GM23338 (cell line): ENCODE measurements around the gene FILIP1. TPM values are rescaled to one million over a fixed set of nuclear protein-coding genes. Genes with fewer than 3 reads are reported as not detected.

Experiments
- ATAC-seq: fragments of 200-7000 bp; cut with Tn5 transposase; 3 replicates; pipeline ENCODE4 v1.9.1; 2020
- DNase-seq: peaks from one replicate; pipeline ENCODE4 v3.0.0-alpha.2; 2015; ENCODE audit warnings: low spot score
- H2AFZ ChIP-seq: fragments of 200-600 bp; sonication (generic); 2 replicates; pipeline ENCODE4 v1.8.0; 2016; ENCODE audit warnings: antibody characterized with exemption, mild to moderate bottlenecking, moderate library complexity
- H3F3A ChIP-seq: fragments of 200-600 bp; sonication (generic); replicated peaks from 2 replicates; pipeline ENCODE4 v1.8.0; 2017; ENCODE audit warnings: antibody characterized with exemption, mixed run types, low read depth
- H3K27ac ChIP-seq: fragments of 200-600 bp; sonication (generic); 2 replicates; pipeline ENCODE4 v1.6.1; 2016; ENCODE audit warnings: low read depth
- H3K27me3 ChIP-seq: fragments of 200-600 bp; sonication (generic); 2 replicates; pipeline ENCODE4 v1.8.0; 2016; ENCODE audit warnings: mild to moderate bottlenecking, mixed run types, moderate library complexity; ENCODE audit not compliant: insufficient read depth
- H3K36me3 ChIP-seq: fragments of 200-600 bp; sonication (generic); 2 replicates; pipeline ENCODE4 v1.8.0; 2016; ENCODE audit warnings: mild to moderate bottlenecking; ENCODE audit not compliant: insufficient read depth
- H3K4me1 ChIP-seq: fragments of 200-600 bp; sonication (generic); 2 replicates; pipeline ENCODE4 v1.8.0; 2016; ENCODE audit warnings: mild to moderate bottlenecking, moderate library complexity; ENCODE audit not compliant: insufficient read depth
- H3K4me2 ChIP-seq: fragments of 200-600 bp; sonication (generic); 2 replicates; pipeline ENCODE4 v1.7.1; 2017; ENCODE audit warnings: mixed run types
- H3K4me3 ChIP-seq: fragments of 200-600 bp; sonication (generic); 2 replicates; pipeline ENCODE4 v1.6.1; 2016; ENCODE audit warnings: mixed run types
- H3K79me2 ChIP-seq: fragments of 200-600 bp; sonication (generic); replicated peaks from 2 replicates; pipeline ENCODE4 v1.8.0; 2017; ENCODE audit warnings: mild to moderate bottlenecking; ENCODE audit not compliant: insufficient read depth
- H3K9me2 ChIP-seq: fragments of 200-600 bp; sonication (generic); 2 replicates; pipeline ENCODE4 v1.8.0; 2017; ENCODE audit not compliant: insufficient read depth
- H4K20me1 ChIP-seq: fragments of 200-600 bp; sonication (generic); replicated peaks from 2 replicates; pipeline ENCODE4 v1.8.0; 2017; ENCODE audit warnings: mild to moderate bottlenecking; ENCODE audit not compliant: insufficient read depth
- H3K27ac Mint-ChIP-seq: 2 replicates; pipeline ENCODE4 v1.8.0; 2020; ENCODE audit warnings: inconsistent platforms, mild to moderate bottlenecking, moderate library complexity, mixed read lengths
- H3K27me3 Mint-ChIP-seq: 3 replicates; pipeline ENCODE4 v1.8.0; 2022; ENCODE audit warnings: low read depth, mild to moderate bottlenecking, moderate library complexity, mixed read lengths, inconsistent platforms; ENCODE audit not compliant: insufficient read depth, poor library complexity
- H3K36me3 Mint-ChIP-seq: 3 replicates; pipeline ENCODE4 v1.8.0; 2021; ENCODE audit warnings: low read depth, mild to moderate bottlenecking, inconsistent platforms, moderate library complexity, mixed read lengths
- H3K4me1 Mint-ChIP-seq: 3 replicates; pipeline ENCODE4 v1.8.0; 2020; ENCODE audit warnings: mild to moderate bottlenecking, inconsistent platforms, mixed read lengths
- H3K4me3 Mint-ChIP-seq: 3 replicates; pipeline ENCODE4 v1.8.0; 2021; ENCODE audit warnings: moderate library complexity, mild to moderate bottlenecking, inconsistent platforms, mixed read lengths
- H3K9me3 Mint-ChIP-seq: 3 replicates; pipeline ENCODE4 v1.8.0; 2020; ENCODE audit warnings: moderate library complexity, mild to moderate bottlenecking, inconsistent platforms, mixed read lengths
- CREB1 ChIP-seq: fragments of 250-450 bp; sonication (Bioruptor Pico); IDR thresholded peaks from 2 replicates; pipeline ENCODE4 v1.5.0; 2020; ENCODE audit warnings: low read depth, mild to moderate bottlenecking, moderate library complexity
- CTCF ChIP-seq, 2 experiments: fragments of 200-600 bp in 1 of 2; sonication (generic) in 1 of 2; conservative IDR thresholded peaks; 2 replicates each; pipeline versions ENCODE4 v1.5.1 to v1.6.1; 2016 to 2017; ENCODE audit warnings: antibody characterized with exemption in 2 of 2, low read depth in 2 of 2, mild to moderate bottlenecking in 2 of 2, moderate library complexity in 1 of 2
- ETS1 ChIP-seq: IDR thresholded peaks from 2 replicates; pipeline ENCODE4 v1.6.1; 2016; ENCODE audit warnings: antibody characterized with exemption
- EZH2 ChIP-seq: fragments of 200-600 bp; sonication (generic); IDR thresholded peaks from one replicate; pipeline ENCODE4 v1.8.0; 2017; ENCODE audit warnings: antibody characterized with exemption, mild to moderate bottlenecking, low read depth; ENCODE audit not compliant: unreplicated experiment
- EZH2phosphoT487 ChIP-seq: fragments of 200-600 bp; sonication (generic); IDR thresholded peaks from one replicate; pipeline ENCODE4 v1.8.1; 2018; ENCODE audit warnings: antibody characterized with exemption; ENCODE audit not compliant: unreplicated experiment
- JUNB ChIP-seq: IDR thresholded peaks from one replicate; pipeline ENCODE4 v1.6.1; 2016; ENCODE audit warnings: antibody characterized with exemption; ENCODE audit not compliant: unreplicated experiment
- NANOG ChIP-seq: IDR thresholded peaks from 2 replicates; pipeline ENCODE4 v1.6.1; 2016; ENCODE audit warnings: antibody characterized with exemption, borderline replicate concordance
- POLR2AphosphoS5 ChIP-seq: IDR thresholded peaks from 2 replicates; pipeline ENCODE4 v1.6.1; 2016; ENCODE audit warnings: antibody characterized with exemption, low read depth
- REST ChIP-seq: IDR thresholded peaks from one replicate; pipeline ENCODE4 v1.6.1; 2018; ENCODE audit warnings: antibody characterized with exemption; ENCODE audit not compliant: unreplicated experiment
- STAT1 ChIP-seq: IDR thresholded peaks from one replicate; pipeline ENCODE4 v1.6.1; 2016; ENCODE audit warnings: antibody characterized with exemption; ENCODE audit not compliant: unreplicated experiment
- ZNF114 ChIP-seq: fragments of 250-450 bp; sonication (Bioruptor Pico); IDR thresholded peaks from 2 replicates; pipeline ENCODE4 v1.5.0; 2020; ENCODE audit warnings: mild to moderate bottlenecking, moderate library complexity
- ZNF331 ChIP-seq: fragments of 250-450 bp; sonication (Bioruptor Pico); IDR thresholded peaks from 2 replicates; pipeline ENCODE4 v1.5.0; 2020; ENCODE audit warnings: low read depth, mild to moderate bottlenecking, moderate library complexity
- ZNF462 ChIP-seq: fragments of 250-450 bp; sonication (Bioruptor Pico); IDR thresholded peaks from 2 replicates; pipeline ENCODE4 v1.5.0; 2020; ENCODE audit warnings: mild to moderate bottlenecking, moderate library complexity
- polyA plus RNA-seq: library from polyadenylated mRNA; unstranded; fragments of >200 nt; fragmentation: Nextera tagmentation; extraction: Ambion mirVana; gene quantifications from 2 replicates; pipeline ENCODE4 v1.2.1, GENCODE V29; 2016
- total RNA-seq: library from RNA; depleted of rRNA; stranded (reverse); fragments of >200 nt; shearing (Covaris generic); gene quantifications from 2 replicates; pipeline ENCODE4 v1.2.3, GENCODE V29; 2014

Gene FILIP1
- total and polyA plus RNA-seq, 2 experiments from 2014 or later: 3.7 to 6.4 TPM

GRCh38 chr6:75525682-75526081 lies 32.1 kb upstream of the FILIP1 start (continued):
- TF ChIP-seq REST: no peak
- TF ChIP-seq EZH2phosphoT487: no peak

GRCh38 chr6:75524322-75524972 lies 30.8 kb upstream of the FILIP1 start:
- ATAC-seq (no peak), DNase-seq (peak; percentile 1)
- H3K4me3 ChIP-seq: no peak overlapping the region
- H3K4me1 Mint-ChIP-seq: peaks cover 3% of the 10 kb centered on the region; the same call in 2 of the 3 replicates
- no peak overlapping the region for H2AFZ ChIP-seq
- no peaks in the 10 kb centered on the region for H3K9me2 ChIP-seq
- H3K4me2 ChIP-seq: no peak overlapping the region
- H3K36me3 ChIP-seq: no peaks in the 10 kb centered on the region
- peaks cover 2% of the 10 kb centered on the region; the same call in 1 of the 3 replicates for H3K9me3 Mint-ChIP-seq
- H4K20me1 ChIP-seq: no peaks in the 10 kb centered on the region
- H3K27me3 Mint-ChIP-seq: no peaks in the 10 kb centered on the region
- no peaks in the 10 kb centered on the region for H3K79me2 ChIP-seq
- peak overlapping the region; percentile 59; the same call in 1 of the 2 replicates for H3K27ac ChIP-seq
- H3K27ac Mint-ChIP-seq: no peak overlapping the region
- no peaks in the 10 kb centered on the region for H3K27me3 ChIP-seq
- no peak overlapping the region for H3K4me3 Mint-ChIP-seq
- H3F3A ChIP-seq: no peaks in the 10 kb centered on the region
- no peaks in the 10 kb centered on the region for H3K4me1 ChIP-seq
- H3K36me3 Mint-ChIP-seq: no peaks in the 10 kb centered on the region
- TF ChIP-seq NANOG (no peak), JUNB (no peak), ZNF331 (CRISPR knock-in tag) (no peak), STAT1 (no peak), EZH2 (no peak), CREB1 (no peak), CTCF (conservative IDR thresholded peaks at IDR 0.05; ENCODE audit: low read depth in 2 of 2) (no peak), ZNF114 (CRISPR knock-in tag) (no peak), POLR2AphosphoS5 (no peak), ETS1 (no peak), ZNF462 (CRISPR knock-in tag) (no peak)
